ENCODE results near the gene ARHGEF16.

The ARHGEF16 gene

GRCh38 chr1:3472088-3472850 lies 17.8 kb downstream of the ARHGEF16 start:
- no peak for TF ChIP-seq CTCF (IDR thresholded peaks at IDR 0.05; ENCODE audit: low read depth, low read length, missing control alignments)
- DNase-seq (ENCODE audit: extremely low read depth, low read depth), result no peak
- H3K4me3 ChIP-seq (replicated peaks; ENCODE audit: low read depth, low read length), result no peak overlapping the region

- no peak overlapping the region for H3K4me3 ChIP-seq (replicated peaks; ENCODE audit: low read depth, low read length)
- no peak for DNase-seq (ENCODE audit: extremely low read depth, low read depth)
- TF ChIP-seq CTCF (IDR thresholded peaks at IDR 0.05; ENCODE audit: low read depth, low read length, missing control alignments), result no peak
Observed at GRCh38 chr1:3472906-3473305, 18.4 kb downstream of the ARHGEF16 start.

- TF ChIP-seq CTCF (IDR thresholded peaks at IDR 0.05; ENCODE audit: low read depth, low read length, missing control alignments), result no peak
- H3K4me3 ChIP-seq (replicated peaks; ENCODE audit: low read depth, low read length), result no peak overlapping the region
- peak; percentile 74 for DNase-seq (ENCODE audit: extremely low read depth, low read depth)
Observed at GRCh38 chr1:3473381-3473844, 18.9 kb downstream of the ARHGEF16 start.

GRCh38 chr1:3474016-3474415 lies 19.6 kb downstream of the ARHGEF16 start:
- no peak for TF ChIP-seq CTCF (IDR thresholded peaks at IDR 0.05; ENCODE audit: low read depth, low read length, missing control alignments)
- no peak overlapping the region for H3K4me3 ChIP-seq (replicated peaks; ENCODE audit: low read depth, low read length)
- DNase-seq (ENCODE audit: extremely low read depth, low read depth), result no peak

- no peak for DNase-seq (ENCODE audit: extremely low read depth, low read depth)
- no peak for TF ChIP-seq CTCF (IDR thresholded peaks at IDR 0.05; ENCODE audit: low read depth, low read length, missing control alignments)
- no peak overlapping the region for H3K4me3 ChIP-seq (replicated peaks; ENCODE audit: low read depth, low read length)
Observed at GRCh38 chr1:3474421-3474820, 20.0 kb downstream of the ARHGEF16 start.

GRCh38 chr1:3475839-3476573 lies 21.5 kb downstream of the ARHGEF16 start:
- no peak overlapping the region for H3K4me3 ChIP-seq (replicated peaks; ENCODE audit: low read depth, low read length)
- no peak for TF ChIP-seq CTCF (IDR thresholded peaks at IDR 0.05; ENCODE audit: low read depth, low read length, missing control alignments)
- DNase-seq (ENCODE audit: extremely low read depth, low read depth), result no peak
